Ramos (cell line): ENCODE measurements around the gene GAB1.

Experiments used
- in situ Hi-C: fragments of 300-500 bp; cut with MboI; formaldehyde crosslinking; loops from one replicate; pipeline ENCODE4 v1.14.3; 2022; ENCODE audit warnings: low sequenced_read_pairs; ENCODE audit not compliant: unreplicated experiment

Gene GAB1

GRCh38 chr4:143357161-143357845, 20.6 kb downstream of the GAB1 start:
- in situ Hi-C loops, result no loop called here

DNA sequence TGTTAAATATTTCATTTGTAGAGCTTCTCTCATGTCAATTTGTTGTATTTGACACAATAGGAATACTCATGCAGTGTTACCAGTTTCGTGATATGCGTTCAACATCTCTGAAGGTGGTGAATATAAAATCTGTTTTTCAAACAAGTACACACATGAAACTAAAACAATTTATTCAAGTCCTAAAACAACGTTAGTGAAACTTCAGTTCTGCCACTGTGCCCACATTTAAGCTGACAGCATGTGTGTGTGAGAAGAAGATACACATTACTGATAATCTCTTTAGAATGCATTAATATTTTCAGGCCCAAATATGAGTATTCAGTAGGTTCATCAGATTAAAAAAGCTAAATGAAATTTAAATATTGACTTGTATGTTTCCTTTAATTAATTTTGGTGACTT, 21.7 kb downstream of the GAB1 start:
- in situ Hi-C loops, result no loop called here

GRCh38 chr4:143358923-143359643, 22.4 kb downstream of the GAB1 start:
- in situ Hi-C loops, result no loop called here

- in situ Hi-C loops, result no loop called here
Observed at GRCh38 chr4:143359644-143360193, 23.0 kb downstream of the GAB1 start.

DNA sequence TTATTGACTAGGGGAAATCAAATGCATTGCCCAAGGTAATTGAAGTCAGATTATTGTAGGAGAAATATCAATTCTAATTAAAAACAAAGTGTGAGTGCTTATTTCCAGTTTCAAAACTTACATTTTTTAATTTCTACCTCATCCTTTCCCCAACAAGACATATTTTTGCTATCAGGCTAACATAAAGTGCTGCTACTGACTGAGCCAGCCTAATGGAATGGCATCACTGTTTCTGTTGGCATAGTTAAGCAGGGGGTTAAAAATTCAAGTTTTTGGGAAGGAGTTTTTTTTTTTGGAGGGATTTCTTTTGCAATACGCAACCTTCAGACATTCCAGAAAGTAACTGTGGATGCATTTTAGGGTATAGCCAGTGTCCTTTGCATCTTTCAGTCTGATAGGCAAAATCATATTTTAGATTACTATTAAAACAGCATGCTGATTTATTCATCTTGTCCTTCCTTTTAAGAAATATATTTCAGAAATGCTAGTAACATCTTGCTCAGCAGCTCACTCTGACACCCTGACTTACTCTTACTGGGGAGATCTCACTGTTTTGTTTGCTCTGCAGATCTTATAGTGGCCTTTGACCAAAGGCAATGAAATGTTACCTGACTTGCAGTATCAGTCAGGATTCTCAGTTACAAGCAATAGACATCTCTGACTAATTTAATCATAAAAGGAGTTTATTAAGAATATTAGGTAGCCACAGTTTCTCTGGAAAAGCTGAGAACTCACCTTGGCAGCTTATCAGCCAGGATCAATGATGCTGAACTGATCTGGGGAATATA, 24.4 kb downstream of the GAB1 start:
- in situ Hi-C loops, result no loop called here

- in situ Hi-C loops, result no loop called here
Observed at GRCh38 chr4:143362349-143363046, 25.8 kb downstream of the GAB1 start.

- in situ Hi-C loops, result no loop called here
Observed at GRCh38 chr4:143363332-143363731, 26.7 kb downstream of the GAB1 start.

GRCh38 chr4:143364063-143364462, 27.4 kb downstream of the GAB1 start:
- in situ Hi-C loops, result no loop called here

- in situ Hi-C loops, result no loop called here
Observed at GRCh38 chr4:143367863-143368262, 31.2 kb downstream of the GAB1 start.

DNA sequence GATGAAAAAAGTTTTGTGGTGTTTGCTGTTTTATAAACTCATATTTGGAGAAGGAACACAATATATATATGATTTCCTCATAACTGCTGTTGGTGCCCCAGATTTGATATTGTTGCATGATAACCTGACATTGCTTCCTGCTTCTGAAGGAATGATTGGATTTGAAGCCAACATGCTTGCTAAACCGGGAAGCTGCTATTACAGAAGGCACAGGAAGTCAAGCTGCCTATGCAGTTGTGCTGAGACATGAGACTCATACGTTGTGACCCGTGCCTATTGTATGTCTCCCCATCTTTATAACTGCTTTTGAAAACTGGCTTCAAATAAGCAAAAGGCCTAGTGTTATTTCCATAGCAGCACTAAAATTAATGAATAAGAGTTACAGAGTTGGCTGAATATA, 32.9 kb downstream of the GAB1 start:
- in situ Hi-C loops, result no loop called here

- in situ Hi-C loops, result no loop called here
Observed at GRCh38 chr4:143372093-143372915, 35.6 kb downstream of the GAB1 start.

- in situ Hi-C loops, result no loop called here
Observed at GRCh38 chr4:143374255-143374654, 37.6 kb downstream of the GAB1 start.

DNA sequence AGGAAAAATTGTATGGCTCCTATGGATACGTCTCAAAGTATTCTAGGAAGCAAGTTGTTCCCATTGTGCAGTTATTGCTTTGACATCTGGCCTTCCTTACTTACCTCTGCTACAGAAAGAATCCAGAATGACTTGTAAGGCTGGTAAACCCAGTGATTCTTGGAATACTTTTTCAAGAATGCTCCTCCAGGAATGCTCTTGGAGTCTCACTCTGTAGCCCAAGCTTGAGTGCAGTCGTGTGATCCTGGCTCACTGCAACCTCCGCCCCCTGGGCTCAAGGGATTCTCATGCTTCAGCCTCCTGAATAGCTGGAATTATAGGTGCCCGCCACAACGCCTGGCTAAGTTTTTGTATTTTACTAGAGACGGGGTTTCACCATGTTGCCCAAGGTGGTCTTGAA, 38.1 kb downstream of the GAB1 start:
- in situ Hi-C loops, result no loop called here

GRCh38 chr4:143375326-143376073, 38.8 kb downstream of the GAB1 start:
- in situ Hi-C loops, result no loop called here

GRCh38 chr4:143377611-143378099, 41.0 kb downstream of the GAB1 start:
- in situ Hi-C loops, result no loop called here

- in situ Hi-C loops, result no loop called here
Observed at GRCh38 chr4:143380629-143381028, 44.0 kb downstream of the GAB1 start.

GRCh38 chr4:143381189-143382118, 44.8 kb downstream of the GAB1 start:
- in situ Hi-C loops, result no loop called here

DNA sequence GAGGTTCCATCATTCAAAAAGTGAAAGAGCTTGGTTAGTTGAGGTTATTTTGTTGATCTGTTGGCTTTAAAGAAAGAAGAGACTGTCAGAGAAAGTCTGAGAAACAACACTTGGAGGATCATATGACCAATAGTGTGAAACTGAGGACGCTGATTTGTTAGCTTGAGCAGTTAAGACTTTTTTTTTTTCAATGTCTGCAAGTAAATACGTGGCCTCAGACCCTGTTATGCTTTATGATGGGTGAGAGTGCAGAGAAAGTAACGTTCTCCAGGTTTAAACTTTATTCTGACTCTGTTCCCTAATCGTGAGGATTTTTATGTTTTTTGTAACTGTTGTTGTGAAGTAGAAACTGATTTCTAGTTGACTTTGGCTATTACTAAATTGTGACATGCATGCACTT, 45.9 kb downstream of the GAB1 start:
- in situ Hi-C loops, result no loop called here
